Measurements from ENCODE around the gene ZNF813.
A peak's percentile ranks its signal among the peaks of the same experiment; 100 is the strongest.

The ZNF813 gene

DNA sequence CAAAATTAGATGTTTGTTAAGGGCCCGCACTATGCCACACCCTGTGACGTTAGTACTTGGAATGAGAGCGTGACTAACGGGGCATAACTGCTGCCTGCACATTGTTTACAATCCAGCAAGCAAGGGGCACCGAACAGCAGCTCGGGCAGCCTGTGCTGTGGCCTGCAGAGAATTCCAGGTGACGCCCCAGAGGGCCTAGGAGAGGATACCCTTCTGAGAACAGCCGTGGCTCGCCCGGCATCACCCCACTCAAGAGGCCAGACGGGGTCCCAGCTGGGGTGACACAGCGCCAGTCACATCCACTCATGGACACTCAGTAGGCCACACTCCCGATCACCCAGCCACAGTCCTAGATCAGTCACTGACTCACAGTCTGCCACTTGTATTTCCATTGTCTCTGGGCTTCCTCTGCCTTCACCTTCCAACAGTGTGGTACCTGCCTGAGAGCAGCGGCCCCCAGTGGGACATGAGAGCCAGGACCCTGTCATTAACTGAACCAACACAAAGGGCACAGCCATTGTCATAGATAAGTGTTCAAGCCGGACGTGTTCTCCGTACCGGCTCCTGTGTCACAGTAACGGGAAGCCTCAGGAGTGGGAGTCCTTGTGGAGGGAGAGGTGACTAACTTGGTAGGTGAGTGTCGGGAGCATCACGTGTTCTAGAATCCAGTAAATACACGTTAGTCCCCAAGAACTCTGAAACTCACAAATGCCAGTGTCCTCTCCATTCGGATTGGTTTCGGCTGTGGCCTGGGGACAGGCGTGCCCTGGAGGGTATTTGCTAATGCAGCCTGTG, 77.9 kb downstream of the ZNF813 start:
- Histone ChIP-seq H3K4me1 (peaks cover 0 to 76% (median 4%) of the 10 kb centered on the region in 10 experiments; a peak in 10 of 20 replicates), H3K9ac (peak overlapping the region in 1 of 11 experiments; percentile 18; a peak in 2 of 22 replicates), H4K20me1 (peaks cover 0 to 32% (median 0%) of the 10 kb centered on the region in 11 experiments; a peak in 3 of 22 replicates), H3K9me3 (replicated peaks in 1 of 11) (peaks cover 0 to 25% (median 0%) of the 10 kb centered on the region in 11 experiments; a peak in 3 of 22 replicates), H3K4me3 (no peak overlapping the region), H3K27ac (peak overlapping the region in 3 of 11 experiments; percentile 6 to 38 (median 22); a peak in 3 of 22 replicates), H3K36me3 (peaks cover 24 to 71% (median 41%) of the 10 kb centered on the region in 11 experiments; a peak in 21 of 22 replicates), H3K4me2 (peak overlapping the region in 2 of 11 experiments; percentile 78 to 80; a peak in 4 of 22 replicates), H3K27me3 (no peaks in the 10 kb centered on the region)
- TF ChIP-seq Cebpa-rat (IDR thresholded peaks at IDR 0.05): no peak
